ENCODE measurements around the gene UGT1A9.
"Not testable (repeated sequence)": the region's sequence is repeated elsewhere in the genome, so short reads cannot be mapped to it uniquely, and the experiment has no call there.

Gene UGT1A9

DNA sequence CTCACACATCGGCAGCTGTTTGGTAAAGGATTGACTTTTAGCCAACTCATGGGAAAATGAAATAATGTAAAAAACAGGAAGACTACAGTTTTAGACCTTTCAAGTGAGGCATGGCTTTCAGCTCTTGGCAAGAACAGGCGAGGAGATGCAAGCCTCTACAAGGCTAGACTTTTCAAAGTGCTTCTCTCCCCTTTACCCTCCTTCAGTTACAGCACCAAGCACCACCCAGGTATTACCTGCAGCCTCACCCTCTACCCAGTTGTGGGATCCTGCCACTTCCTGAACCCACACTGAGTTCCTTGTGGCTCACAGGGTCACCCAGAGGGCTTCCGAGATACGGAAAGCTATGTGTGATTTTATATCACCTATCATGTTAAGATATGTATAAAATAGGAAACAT is 20.7 kb upstream of the UGT1A9 start:
- H3K27ac ChIP-seq = no peak overlapping the region

DNA sequence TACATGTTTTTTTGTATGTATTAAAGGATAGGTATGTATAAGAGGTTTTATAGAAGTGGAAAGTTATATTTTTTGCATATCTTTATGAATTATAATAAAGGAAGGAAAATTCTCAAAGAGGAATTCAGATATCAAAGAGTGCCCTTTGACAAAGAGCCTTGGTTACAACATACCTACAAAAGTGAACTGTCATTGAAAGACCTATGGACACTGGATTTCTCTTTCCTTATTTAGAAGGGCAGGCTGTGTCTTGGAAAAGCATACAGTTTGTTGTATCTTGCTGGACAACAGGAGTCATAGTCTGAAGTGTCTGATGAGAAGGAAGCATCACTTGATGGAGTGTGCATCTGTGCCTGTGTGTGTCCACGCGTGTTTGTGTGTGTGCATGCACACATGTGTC is 20.3 kb upstream of the UGT1A9 start:
- Histone ChIP-seq H3K9me3 (ENCODE audit: severe bottlenecking) (peaks cover 2% of the 10 kb centered on the region), H3K27me3 (ENCODE audit: insufficient read depth, low read depth, severe bottlenecking) (no peaks in the 10 kb centered on the region), H3K36me3 (no peaks in the 10 kb centered on the region), H3K27ac (no peak overlapping the region), H3K4me3 (ENCODE audit: low read depth, low read length) (no peak overlapping the region)
- no peak for DNase-seq
- no peak for TF ChIP-seq CTCF (IDR thresholded peaks at IDR 0.05; ENCODE audit: low read depth, low read length)

More for the DNA sequence above, 20.7 kb upstream of the UGT1A9 start:
- Histone ChIP-seq H3K4me3 (ENCODE audit: low read depth, low read length) (no peak overlapping the region), H3K27me3 (ENCODE audit: insufficient read depth, low read depth, severe bottlenecking) (no peaks in the 10 kb centered on the region), H3K9me3 (ENCODE audit: severe bottlenecking) (peaks cover 3% of the 10 kb centered on the region), H3K36me3 (no peaks in the 10 kb centered on the region)
- TF ChIP-seq CTCF (IDR thresholded peaks at IDR 0.05; ENCODE audit: low read depth, low read length) = no peak
- DNase-seq = no peak

DNA sequence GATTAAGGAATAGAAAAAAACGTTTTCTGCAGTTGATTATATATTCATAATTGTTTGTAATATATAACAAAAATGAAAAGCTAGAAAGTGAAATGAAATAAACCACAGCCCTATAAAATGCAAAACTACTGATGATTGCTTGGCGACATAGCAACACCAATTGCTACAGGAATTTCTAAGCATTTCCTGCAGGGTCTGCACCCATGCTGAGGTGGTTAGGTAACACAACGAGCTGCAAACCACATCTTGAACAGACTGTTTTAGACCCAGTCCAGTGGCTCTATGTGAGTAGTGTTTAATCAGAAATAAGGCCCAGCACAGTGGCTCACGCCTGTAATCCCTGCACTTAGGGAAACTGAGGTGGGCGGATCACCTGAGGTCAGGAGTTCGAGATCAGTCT is 17.2 kb upstream of the UGT1A9 start:
- no peak for DNase-seq
- no peaks in the 10 kb centered on the region for H3K27me3 ChIP-seq (ENCODE audit: insufficient read depth, low read depth, severe bottlenecking)
- H3K36me3 ChIP-seq = no peaks in the 10 kb centered on the region
- TF ChIP-seq CTCF (IDR thresholded peaks at IDR 0.05; ENCODE audit: low read depth, low read length) = no peak
- no peak overlapping the region for H3K4me3 ChIP-seq (ENCODE audit: low read depth, low read length)
- H3K9me3 ChIP-seq (ENCODE audit: severe bottlenecking) = no peaks in the 10 kb centered on the region
- H3K27ac ChIP-seq = no peak overlapping the region

DNA sequence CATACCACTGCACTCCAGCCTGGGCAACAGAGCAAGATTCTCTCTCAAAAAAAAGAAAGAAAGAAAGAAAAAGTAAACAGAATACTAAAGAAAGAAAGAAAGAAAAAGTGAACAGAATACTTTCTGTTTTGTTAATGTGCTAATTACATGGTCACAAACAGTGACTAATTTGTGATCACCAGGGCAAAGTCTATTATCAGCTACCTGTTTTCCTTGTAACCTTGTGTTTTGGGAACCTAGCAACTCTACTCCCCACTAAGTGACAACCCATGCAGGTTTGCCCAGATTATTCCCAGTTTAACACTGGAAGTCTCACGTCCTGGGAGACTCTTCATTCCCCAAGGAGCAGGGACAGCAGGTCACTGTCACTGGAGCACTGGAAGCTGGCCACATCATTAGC is 16.7 kb upstream of the UGT1A9 start:
- H3K4me3 ChIP-seq (ENCODE audit: low read depth, low read length) = no peak overlapping the region
- H3K36me3 ChIP-seq = no peaks in the 10 kb centered on the region
- no peak for TF ChIP-seq CTCF (IDR thresholded peaks at IDR 0.05; ENCODE audit: low read depth, low read length)
- no peak for DNase-seq
- H3K9me3 ChIP-seq (ENCODE audit: severe bottlenecking) = no peaks in the 10 kb centered on the region
- H3K27me3 ChIP-seq (ENCODE audit: insufficient read depth, low read depth, severe bottlenecking) = no peaks in the 10 kb centered on the region
- no peak overlapping the region for H3K27ac ChIP-seq

DNA sequence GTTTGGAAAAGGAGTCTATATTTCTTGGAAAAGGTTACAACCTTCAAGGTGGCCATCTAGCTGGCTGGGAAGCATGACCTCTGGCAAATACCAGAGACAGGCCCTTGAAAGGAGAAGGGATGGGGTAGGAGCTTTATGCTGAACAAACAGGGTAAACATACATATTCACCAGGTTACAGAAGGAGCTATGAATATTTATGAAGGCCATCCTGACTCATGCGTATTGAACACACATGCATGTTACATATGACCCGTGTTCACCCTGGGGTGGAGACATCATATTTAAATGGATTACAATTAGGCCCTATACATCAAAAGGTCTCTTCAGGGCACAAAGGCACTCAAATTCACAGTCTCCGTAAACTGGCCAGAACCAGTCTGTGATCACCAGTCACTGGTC is 15.8 kb upstream of the UGT1A9 start:
- not testable (repeated sequence) for DNase-seq; H3K36me3 ChIP-seq; H3K27me3 ChIP-seq (ENCODE audit: insufficient read depth, low read depth, severe bottlenecking); H3K4me3 ChIP-seq (ENCODE audit: low read depth, low read length); H3K9me3 ChIP-seq (ENCODE audit: severe bottlenecking); H3K27ac ChIP-seq

DNA sequence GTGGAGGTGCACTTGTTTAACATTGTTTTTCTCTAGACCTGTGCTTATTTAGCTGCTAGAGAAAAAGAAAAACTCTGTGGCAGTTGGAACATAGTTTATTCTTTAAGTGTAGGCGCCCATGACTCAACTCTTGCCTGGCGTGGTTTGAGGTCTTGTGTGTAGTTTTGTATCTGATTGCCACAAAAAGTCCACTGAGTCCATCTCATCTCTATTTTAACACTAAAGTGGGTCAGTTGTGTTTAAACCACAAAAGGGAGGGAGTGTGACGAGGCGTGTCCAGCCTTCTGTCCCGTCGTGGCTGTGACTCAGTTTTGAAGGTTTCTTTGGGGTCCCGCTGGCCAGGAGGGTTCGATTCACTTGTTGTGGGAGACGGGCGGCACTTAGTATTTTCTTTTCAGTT is 15.3 kb upstream of the UGT1A9 start:
- no peaks in the 10 kb centered on the region for H3K9me3 ChIP-seq (ENCODE audit: severe bottlenecking)
- no peak for DNase-seq
- no peak overlapping the region for H3K27ac ChIP-seq
- H3K36me3 ChIP-seq = no peaks in the 10 kb centered on the region
- H3K4me3 ChIP-seq (ENCODE audit: low read depth, low read length) = no peak overlapping the region
- no peak for TF ChIP-seq CTCF (IDR thresholded peaks at IDR 0.05; ENCODE audit: low read depth, low read length)
- H3K27me3 ChIP-seq (ENCODE audit: insufficient read depth, low read depth, severe bottlenecking) = no peaks in the 10 kb centered on the region
